Measurements from ENCODE around the gene CYP1A1.

DNA sequence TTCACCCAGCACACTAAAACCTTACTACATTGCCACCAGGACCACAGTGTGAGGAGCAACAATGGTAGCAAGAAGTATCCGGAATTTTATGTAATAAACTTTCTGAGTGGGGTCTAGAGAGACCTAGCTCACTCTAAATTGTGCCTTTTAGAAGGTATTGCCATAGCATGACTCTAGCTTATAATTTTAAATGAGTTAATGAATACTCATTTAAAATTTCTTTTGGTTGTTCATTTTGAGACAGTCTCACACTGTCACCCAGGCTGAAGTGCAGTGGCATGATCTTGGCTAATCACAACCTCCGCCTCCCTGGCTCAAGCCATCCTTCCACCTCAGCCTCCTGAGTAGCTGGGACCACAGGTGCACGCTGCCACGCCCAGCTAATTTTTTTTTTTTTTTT, 55.7 kb downstream of the CYP1A1 start:
- TF ChIP-seq, protein P1, sequence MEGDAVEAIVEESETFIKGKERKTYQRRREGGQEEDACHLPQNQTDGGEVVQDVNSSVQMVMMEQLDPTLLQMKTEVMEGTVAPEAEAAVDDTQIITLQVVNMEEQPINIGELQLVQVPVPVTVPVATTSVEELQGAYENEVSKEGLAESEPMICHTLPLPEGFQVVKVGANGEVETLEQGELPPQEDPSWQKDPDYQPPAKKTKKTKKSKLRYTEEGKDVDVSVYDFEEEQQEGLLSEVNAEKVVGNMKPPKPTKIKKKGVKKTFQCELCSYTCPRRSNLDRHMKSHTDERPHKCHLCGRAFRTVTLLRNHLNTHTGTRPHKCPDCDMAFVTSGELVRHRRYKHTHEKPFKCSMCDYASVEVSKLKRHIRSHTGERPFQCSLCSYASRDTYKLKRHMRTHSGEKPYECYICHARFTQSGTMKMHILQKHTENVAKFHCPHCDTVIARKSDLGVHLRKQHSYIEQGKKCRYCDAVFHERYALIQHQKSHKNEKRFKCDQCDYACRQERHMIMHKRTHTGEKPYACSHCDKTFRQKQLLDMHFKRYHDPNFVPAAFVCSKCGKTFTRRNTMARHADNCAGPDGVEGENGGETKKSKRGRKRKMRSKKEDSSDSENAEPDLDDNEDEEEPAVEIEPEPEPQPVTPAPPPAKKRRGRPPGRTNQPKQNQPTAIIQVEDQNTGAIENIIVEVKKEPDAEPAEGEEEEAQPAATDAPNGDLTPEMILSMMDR (conservative IDR thresholded peaks at IDR 0.05; ENCODE audit: low read length): no peak
- no peak for TF ChIP-seq EZH2phosphoT487 (IDR thresholded peaks at IDR 0.05; ENCODE audit: borderline replicate concordance, low read depth, low read length)
